HEK293T (cell line): Measurements from ENCODE around the gene FN1.

Experiments used
- ARNT ChIP-seq: fragments of 450-650 bp; IDR thresholded peaks from 2 replicates; pipeline ENCODE4 v1.6.1; 2017; ENCODE audit warnings: mild to moderate bottlenecking
- BHLHE40 ChIP-seq: fragments of 450-650 bp; IDR thresholded peaks from 2 replicates; pipeline ENCODE4 v1.6.1; 2016; ENCODE audit warnings: mild to moderate bottlenecking, moderate library complexity, borderline replicate concordance
- ELF4 ChIP-seq: fragments of 450-650 bp; IDR thresholded peaks from 2 replicates; pipeline ENCODE4 v1.6.1; 2017; ENCODE audit warnings: antibody characterized with exemption
- FOXA1 ChIP-seq: fragments of 450-650 bp; IDR thresholded peaks from 2 replicates; pipeline ENCODE4 v1.6.1; 2016; ENCODE audit warnings: mild to moderate bottlenecking
- FOXM1 ChIP-seq: fragments of 450-650 bp; IDR thresholded peaks from 2 replicates; pipeline ENCODE4 v1.6.1; 2017; ENCODE audit warnings: mild to moderate bottlenecking, borderline replicate concordance
- HDGF ChIP-seq: fragments of 450-650 bp; IDR thresholded peaks from 2 replicates; pipeline ENCODE4 v1.6.1; 2017; ENCODE audit warnings: antibody characterized with exemption, borderline replicate concordance
- NFRKB ChIP-seq: fragments of 450-650 bp; IDR thresholded peaks from 2 replicates; pipeline ENCODE4 v1.6.1; 2016; ENCODE audit warnings: mild to moderate bottlenecking, moderate library complexity
- SP1 ChIP-seq: fragments of 450-650 bp; IDR thresholded peaks from 2 replicates; pipeline ENCODE4 v1.6.1; 2017
- SUZ12 ChIP-seq: fragments of 450-650 bp; IDR thresholded peaks from 2 replicates; pipeline ENCODE4 v1.6.1; 2016; ENCODE audit warnings: mild to moderate bottlenecking
- TF ChIP-seq, protein P1 (sequence below): fragments of 450-650 bp; IDR thresholded peaks from 2 replicates; pipeline ENCODE4 v1.6.1; 2016

DNA sequence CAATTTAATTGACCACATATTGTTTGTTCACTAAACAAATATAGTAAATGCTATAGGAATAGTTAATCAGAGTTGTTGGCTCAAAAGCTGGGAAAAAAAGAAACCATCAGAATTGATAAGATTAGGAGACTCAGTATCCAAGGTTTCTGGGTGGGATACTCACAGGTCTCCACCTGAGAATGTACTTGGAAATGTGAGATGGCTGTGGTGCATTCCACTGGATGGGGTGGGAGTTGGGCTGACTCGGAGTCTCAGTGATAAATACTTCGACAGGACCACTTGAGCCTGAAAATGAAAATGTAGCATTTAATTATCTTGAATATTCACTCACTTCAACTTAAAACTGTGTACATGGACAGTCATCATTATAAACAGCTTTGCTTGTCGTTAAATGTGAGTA lies 21.2 kb downstream of the FN1 start:
- TF ChIP-seq ARNT (no peak), BHLHE40 (no peak), ELF4 (no peak), FOXM1 (no peak), SUZ12 (no peak), SP1 (no peak), HDGF (no peak), FOXA1 (no peak), NFRKB (no peak)
- TF ChIP-seq, protein P1, sequence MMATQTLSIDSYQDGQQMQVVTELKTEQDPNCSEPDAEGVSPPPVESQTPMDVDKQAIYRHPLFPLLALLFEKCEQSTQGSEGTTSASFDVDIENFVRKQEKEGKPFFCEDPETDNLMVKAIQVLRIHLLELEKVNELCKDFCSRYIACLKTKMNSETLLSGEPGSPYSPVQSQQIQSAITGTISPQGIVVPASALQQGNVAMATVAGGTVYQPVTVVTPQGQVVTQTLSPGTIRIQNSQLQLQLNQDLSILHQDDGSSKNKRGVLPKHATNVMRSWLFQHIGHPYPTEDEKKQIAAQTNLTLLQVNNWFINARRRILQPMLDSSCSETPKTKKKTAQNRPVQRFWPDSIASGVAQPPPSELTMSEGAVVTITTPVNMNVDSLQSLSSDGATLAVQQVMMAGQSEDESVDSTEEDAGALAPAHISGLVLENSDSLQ: no peak
